ENCODE results near the gene TCF7.

DNA sequence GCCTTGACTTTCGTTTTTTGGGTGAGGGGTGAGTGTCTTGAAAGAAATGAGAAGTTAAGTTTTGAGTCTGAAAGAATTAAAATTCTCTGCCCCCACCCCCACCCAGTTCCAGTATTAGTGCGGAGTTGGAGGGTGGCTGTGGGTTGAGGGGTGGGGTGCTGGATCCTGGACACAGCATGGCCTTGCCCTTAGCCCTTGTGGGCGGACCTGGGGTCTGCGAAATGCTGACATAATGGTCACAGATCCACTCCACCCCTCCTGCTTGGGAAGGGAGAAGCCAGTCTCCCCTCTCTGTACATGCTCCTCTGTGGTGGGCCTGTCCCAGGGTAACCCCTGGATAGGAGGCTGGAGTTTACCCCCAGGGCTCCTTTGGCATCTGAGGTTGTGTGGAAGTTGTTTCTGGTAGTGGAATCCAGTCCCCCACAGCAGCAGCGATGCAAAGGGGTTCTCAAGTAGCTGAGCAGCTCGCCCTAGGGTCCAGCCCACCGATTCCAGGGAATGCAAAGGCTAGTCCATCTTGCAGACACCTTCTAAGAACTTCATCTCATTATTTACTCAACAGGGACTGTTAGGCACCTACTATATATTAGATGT is 42.8 kb upstream of the TCF7 start:
- no peak for TF ChIP-seq POLR2A (IDR thresholded peaks at IDR 0.05)
- TF ChIP-seq, protein P1, sequence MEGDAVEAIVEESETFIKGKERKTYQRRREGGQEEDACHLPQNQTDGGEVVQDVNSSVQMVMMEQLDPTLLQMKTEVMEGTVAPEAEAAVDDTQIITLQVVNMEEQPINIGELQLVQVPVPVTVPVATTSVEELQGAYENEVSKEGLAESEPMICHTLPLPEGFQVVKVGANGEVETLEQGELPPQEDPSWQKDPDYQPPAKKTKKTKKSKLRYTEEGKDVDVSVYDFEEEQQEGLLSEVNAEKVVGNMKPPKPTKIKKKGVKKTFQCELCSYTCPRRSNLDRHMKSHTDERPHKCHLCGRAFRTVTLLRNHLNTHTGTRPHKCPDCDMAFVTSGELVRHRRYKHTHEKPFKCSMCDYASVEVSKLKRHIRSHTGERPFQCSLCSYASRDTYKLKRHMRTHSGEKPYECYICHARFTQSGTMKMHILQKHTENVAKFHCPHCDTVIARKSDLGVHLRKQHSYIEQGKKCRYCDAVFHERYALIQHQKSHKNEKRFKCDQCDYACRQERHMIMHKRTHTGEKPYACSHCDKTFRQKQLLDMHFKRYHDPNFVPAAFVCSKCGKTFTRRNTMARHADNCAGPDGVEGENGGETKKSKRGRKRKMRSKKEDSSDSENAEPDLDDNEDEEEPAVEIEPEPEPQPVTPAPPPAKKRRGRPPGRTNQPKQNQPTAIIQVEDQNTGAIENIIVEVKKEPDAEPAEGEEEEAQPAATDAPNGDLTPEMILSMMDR (IDR thresholded peaks at IDR 0.05 in 4 of 5, conservative IDR thresholded peaks at IDR 0.05 in 1 of 5): no peak
